Stimulated activated naive CD8-positive, alpha-beta T cell treated with anti-CD3 and anti-CD28 coated beads, Interleukin-15, amount 100 ng/mL, for 72 hours (primary cell): Measurements from ENCODE around the gene GRB10.
"Not testable (repeated sequence)": the region's sequence is repeated elsewhere in the genome, so short reads cannot be mapped to it uniquely, and the experiment has no call there.

ENCODE experiments used
- ATAC-seq: fragments of 150-1000 bp; cut with Tn5 transposase; 2 replicates; pipeline ENCODE4 v1.10.0; 2021; ENCODE audit warnings: mild to moderate bottlenecking, moderate library complexity
- DNase-seq, 2 donors: peaks; one replicate each; pipeline ENCODE4 v3.0.0; 2021 to 2022
- H3K27ac Mint-ChIP-seq, 2 donors: one replicate each; pipeline ENCODE4 v1.8.0; 2022; ENCODE audit warnings: mild to moderate bottlenecking in 2 of 2, mixed read lengths in 2 of 2, moderate library complexity in 2 of 2
- H3K27me3 Mint-ChIP-seq: one replicate; pipeline ENCODE4 v1.8.0; 2022; ENCODE audit warnings: mixed read lengths
- H3K4me1 Mint-ChIP-seq: one replicate; pipeline ENCODE4 v1.8.0; 2022; ENCODE audit warnings: mild to moderate bottlenecking, mixed read lengths
- H3K4me3 Mint-ChIP-seq, 2 donors: one replicate each; pipeline ENCODE4 v1.8.0; 2022; ENCODE audit warnings: mild to moderate bottlenecking in 2 of 2, mixed read lengths in 2 of 2, moderate library complexity in 1 of 2
- H3K9me3 Mint-ChIP-seq, 2 donors: one replicate each; pipeline ENCODE4 v1.8.0; 2022; ENCODE audit warnings: mixed read lengths in 2 of 2

GRB10 gene

GRCh38 chr7:50576388-50576787, 206.3 kb downstream of the GRB10 start:
- not testable (repeated sequence) for ATAC-seq, H3K27ac Mint-ChIP-seq, H3K4me3 Mint-ChIP-seq, DNase-seq, H3K4me1 Mint-ChIP-seq
- H3K27me3 Mint-ChIP-seq: peaks cover 22% of the 10 kb centered on the region
- H3K9me3 Mint-ChIP-seq: peaks cover 13 to 25% of the 10 kb centered on the region in 2 donors

GRCh38 chr7:50567715-50568261, 214.9 kb downstream of the GRB10 start:
- no peak overlapping the region for H3K4me3 Mint-ChIP-seq
- peaks cover 0 to 7% of the 10 kb centered on the region in 2 donors for H3K9me3 Mint-ChIP-seq
- H3K4me1 Mint-ChIP-seq: no peaks in the 10 kb centered on the region
- DNase-seq: no peak
- ATAC-seq: no peak
- peaks cover 25% of the 10 kb centered on the region for H3K27me3 Mint-ChIP-seq
- H3K27ac Mint-ChIP-seq: no peak overlapping the region

DNA sequence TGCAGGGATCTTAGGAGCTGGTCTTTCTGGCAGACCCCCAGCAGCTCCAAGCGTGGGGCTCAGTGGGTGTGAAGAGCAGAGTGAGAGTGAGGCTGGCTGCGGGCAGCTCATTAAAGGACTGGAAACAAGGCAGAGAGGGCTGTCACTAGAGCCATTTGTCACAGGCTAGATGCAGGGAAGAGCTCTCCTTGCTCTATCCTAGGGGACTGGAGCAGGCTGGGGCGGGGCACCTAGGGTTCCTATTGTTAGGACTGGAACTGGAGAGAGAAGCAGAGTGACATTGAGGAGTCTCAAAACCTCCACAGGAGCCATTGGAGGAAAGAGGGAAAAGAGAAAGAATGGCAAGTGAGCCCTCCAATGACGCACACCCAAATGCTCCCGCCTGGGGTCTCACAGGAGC, 216.7 kb downstream of the GRB10 start:
- ATAC-seq (no peak), DNase-seq (no peak)
- H3K4me3 Mint-ChIP-seq: no peak overlapping the region
- peaks cover 0 to 7% of the 10 kb centered on the region in 2 donors for H3K9me3 Mint-ChIP-seq
- H3K4me1 Mint-ChIP-seq: no peaks in the 10 kb centered on the region
- H3K27ac Mint-ChIP-seq: no peak overlapping the region
- H3K27me3 Mint-ChIP-seq: peaks cover 31% of the 10 kb centered on the region

GRCh38 chr7:50565559-50565916, 217.2 kb downstream of the GRB10 start:
- peaks cover 0 to 3% of the 10 kb centered on the region in 2 donors for H3K9me3 Mint-ChIP-seq
- H3K4me3 Mint-ChIP-seq: no peak overlapping the region
- ATAC-seq (no peak), DNase-seq (no peak)
- H3K4me1 Mint-ChIP-seq: no peaks in the 10 kb centered on the region
- H3K27me3 Mint-ChIP-seq: peaks cover 35% of the 10 kb centered on the region
- H3K27ac Mint-ChIP-seq: no peak overlapping the region

DNA sequence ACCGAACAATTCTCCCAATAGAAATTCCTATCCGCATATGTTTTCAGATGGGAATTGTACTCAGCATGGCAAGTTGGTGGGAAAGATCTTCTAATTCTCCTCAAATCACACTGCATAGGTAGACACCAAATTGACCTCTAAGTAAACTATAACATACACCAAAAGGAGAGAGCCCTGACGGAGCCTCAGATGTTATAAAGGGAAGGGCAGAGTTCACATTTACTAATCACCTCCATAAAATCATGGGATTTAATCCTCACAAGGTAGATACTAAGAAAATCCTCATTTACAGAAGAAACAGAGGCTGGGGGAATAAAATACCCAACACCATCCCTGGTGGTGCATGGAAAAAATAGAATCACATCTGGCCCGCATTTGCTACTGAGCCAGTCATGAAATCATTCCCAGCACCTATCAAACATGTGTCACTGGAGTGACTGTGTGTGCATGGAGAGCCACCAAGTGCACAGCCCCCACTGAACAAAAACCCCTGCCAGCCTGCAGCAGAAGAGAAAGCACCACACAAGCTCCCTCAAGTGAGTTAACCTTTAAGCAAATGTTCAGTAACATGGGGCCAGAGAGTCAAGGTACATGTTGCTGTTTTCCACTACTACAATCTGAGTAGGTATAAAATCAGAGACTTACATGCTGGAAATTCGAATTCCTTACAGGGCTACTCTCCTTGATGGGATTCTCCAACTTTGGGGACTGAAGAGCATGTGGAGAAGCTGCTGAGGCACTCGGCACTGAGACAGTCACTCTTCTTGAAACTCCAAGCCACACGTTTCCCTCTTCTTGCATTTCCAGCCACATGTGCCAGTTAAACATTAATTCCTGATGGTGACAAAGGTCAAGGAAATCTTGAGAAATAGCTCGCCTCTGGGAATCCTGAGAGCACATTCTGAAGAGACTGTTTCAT, 217.8 kb downstream of the GRB10 start, which contains the start of gene DDC:
Gene DDC (minus strand): TSS at position 766 of the 919 bp plus-strand sequence. CDS start 21,320 bp downstream, outside the sequence.
- Mint-ChIP-seq H3K27me3 (peaks cover 38% of the 10 kb centered on the region), H3K4me3 (no peak within 1 kb of the TSS), H3K4me1 (no peaks in the 10 kb centered on the region), H3K9me3 (no peaks in the 10 kb centered on the region), H3K27ac (no peak within 1 kb of the TSS)
- no peak for ATAC-seq
- no peak for DNase-seq

DNA sequence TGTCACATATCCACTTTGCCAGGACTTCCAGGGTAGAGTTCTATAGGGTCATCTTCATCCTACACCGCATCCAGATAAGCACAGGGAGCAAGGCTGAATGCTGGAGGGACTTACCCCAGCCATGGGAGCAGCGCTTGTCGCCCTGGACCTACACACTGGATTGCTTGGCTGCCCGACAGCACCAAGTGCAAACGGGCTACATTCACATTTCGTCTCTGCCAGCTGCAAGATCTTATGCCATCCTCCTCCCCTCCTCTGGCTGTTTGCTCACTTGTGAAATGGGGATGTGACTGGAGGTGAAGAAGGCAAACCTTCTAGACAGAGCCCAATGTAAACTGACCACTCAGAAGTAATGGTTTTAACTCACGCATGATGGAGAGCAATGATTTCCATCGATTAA, 218.5 kb downstream of the GRB10 start:
- DNase-seq: no peak
- Mint-ChIP-seq H3K4me3 (no peak overlapping the region), H3K4me1 (no peaks in the 10 kb centered on the region), H3K9me3 (no peaks in the 10 kb centered on the region), H3K27ac (no peak overlapping the region), H3K27me3 (peaks cover 41% of the 10 kb centered on the region)
- no peak for ATAC-seq

DNA sequence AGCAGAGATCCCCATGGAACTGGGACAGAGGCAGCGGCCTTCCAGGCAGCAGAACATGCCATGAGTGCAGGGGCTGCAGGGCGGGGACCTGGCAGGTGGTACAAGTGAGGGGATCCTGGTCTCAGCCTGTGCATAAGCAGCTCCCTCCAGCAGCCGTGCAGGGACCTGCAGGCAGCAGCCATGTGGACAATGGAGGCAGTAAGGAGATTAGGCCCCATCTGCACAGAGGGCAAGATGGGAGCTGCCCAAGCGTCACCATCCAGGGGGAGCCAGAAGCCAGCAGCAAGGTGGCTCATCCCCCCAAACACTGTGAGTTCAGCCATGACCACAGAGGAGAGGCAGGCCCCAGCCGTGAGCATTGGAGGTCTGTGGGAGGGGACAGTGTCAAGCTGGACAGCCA, 220.6 kb downstream of the GRB10 start:
- ATAC-seq: peak; percentile 26
- Mint-ChIP-seq H3K9me3 (no peaks in the 10 kb centered on the region), H3K4me3 (no peak overlapping the region), H3K4me1 (no peaks in the 10 kb centered on the region), H3K27me3 (peaks cover 62% of the 10 kb centered on the region), H3K27ac (no peak overlapping the region)
- DNase-seq: no peak

- peaks cover 69% of the 10 kb centered on the region for H3K27me3 Mint-ChIP-seq
- peak; percentile 13 for ATAC-seq
- no peak for DNase-seq
- H3K9me3 Mint-ChIP-seq: no peaks in the 10 kb centered on the region
- H3K4me3 Mint-ChIP-seq: no peak overlapping the region
- H3K27ac Mint-ChIP-seq: no peak overlapping the region
- H3K4me1 Mint-ChIP-seq: no peaks in the 10 kb centered on the region
These were observed 221.8 kb downstream of the GRB10 start for GRCh38 chr7:50560865-50561351.

- H3K9me3 Mint-ChIP-seq: no peaks in the 10 kb centered on the region
- no peak for DNase-seq
- peaks cover 65% of the 10 kb centered on the region for H3K27me3 Mint-ChIP-seq
These were observed 222.8 kb downstream of the GRB10 start for GRCh38 chr7:50559881-50560280.

DNA sequence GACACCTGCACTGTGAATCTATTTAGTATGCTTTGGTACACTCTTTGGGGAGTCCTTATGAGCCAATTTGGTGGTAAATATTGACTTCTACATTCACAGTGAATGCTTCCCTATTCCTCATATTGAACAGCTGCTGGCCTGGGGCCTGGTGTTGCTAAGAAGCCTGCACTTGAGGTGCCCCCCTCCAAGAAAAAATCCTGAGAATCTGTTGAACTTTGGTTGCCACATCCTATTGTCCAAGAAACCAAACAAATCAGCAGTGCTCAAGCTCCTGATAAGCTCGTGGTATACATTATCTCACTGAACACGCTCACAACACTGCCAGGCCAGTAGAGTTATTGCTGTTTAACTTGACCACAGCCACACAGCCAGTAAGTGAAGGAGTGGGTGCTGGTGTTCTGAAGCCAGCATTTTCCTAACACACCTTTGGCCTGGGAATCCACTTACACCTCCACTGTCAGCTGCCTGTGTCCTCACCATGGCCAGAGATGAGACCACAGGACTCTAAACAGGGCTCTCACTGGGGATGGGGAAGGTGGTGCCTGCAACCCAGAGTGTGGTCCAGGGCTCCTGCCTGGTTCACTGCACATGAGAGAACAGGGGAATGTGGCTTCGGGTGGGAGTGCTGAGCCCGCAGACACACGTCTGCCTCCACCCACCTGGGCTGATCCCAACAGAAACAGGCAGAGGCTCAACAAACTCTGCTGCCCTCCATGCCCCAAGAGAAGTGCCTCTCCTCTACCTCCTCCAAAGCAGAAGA, 224.2 kb downstream of the GRB10 start:
- H3K27ac Mint-ChIP-seq: no peak overlapping the region
- no peaks in the 10 kb centered on the region for H3K4me1 Mint-ChIP-seq
- H3K9me3 Mint-ChIP-seq: no peaks in the 10 kb centered on the region
- DNase-seq: no peak
- ATAC-seq: no peak
- peaks cover 62% of the 10 kb centered on the region for H3K27me3 Mint-ChIP-seq
- no peak overlapping the region for H3K4me3 Mint-ChIP-seq

More at GRCh38 chr7:50559881-50560280, 222.8 kb downstream of the GRB10 start:
- ATAC-seq: no peak
- Mint-ChIP-seq H3K27ac (no peak overlapping the region), H3K4me1 (no peaks in the 10 kb centered on the region), H3K4me3 (no peak overlapping the region)

DNA sequence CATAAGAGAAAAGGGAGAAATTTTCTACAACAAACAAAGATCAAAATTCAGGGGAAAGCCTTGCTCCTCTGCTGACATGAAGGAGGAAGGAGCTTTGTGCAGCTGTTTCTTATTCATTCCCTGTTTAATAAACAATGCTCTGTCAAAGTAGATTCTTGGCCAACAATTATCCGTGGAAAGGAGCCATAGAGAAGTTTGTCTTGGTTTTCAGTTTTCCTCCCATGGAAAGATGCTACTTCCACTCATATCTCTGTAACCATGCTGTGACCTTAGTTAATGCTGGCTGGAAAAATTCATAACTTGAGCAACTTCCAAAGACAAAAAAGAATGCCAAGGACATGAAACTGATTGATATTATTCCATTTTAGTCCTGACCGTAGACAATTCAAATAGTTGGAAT, 225.6 kb downstream of the GRB10 start:
- H3K4me3 Mint-ChIP-seq: no peak overlapping the region
- H3K9me3 Mint-ChIP-seq: no peaks in the 10 kb centered on the region
- H3K4me1 Mint-ChIP-seq: no peaks in the 10 kb centered on the region
- H3K27me3 Mint-ChIP-seq: peaks cover 59% of the 10 kb centered on the region
- ATAC-seq (no peak), DNase-seq (no peak)
- no peak overlapping the region for H3K27ac Mint-ChIP-seq

GRCh38 chr7:50556247-50556991, 226.3 kb downstream of the GRB10 start:
- Mint-ChIP-seq H3K4me3 (no peak overlapping the region), H3K27ac (no peak overlapping the region), H3K27me3 (peaks cover 56% of the 10 kb centered on the region), H3K4me1 (no peaks in the 10 kb centered on the region), H3K9me3 (no peaks in the 10 kb centered on the region)
- DNase-seq (no peak), ATAC-seq (no peak)

DNA sequence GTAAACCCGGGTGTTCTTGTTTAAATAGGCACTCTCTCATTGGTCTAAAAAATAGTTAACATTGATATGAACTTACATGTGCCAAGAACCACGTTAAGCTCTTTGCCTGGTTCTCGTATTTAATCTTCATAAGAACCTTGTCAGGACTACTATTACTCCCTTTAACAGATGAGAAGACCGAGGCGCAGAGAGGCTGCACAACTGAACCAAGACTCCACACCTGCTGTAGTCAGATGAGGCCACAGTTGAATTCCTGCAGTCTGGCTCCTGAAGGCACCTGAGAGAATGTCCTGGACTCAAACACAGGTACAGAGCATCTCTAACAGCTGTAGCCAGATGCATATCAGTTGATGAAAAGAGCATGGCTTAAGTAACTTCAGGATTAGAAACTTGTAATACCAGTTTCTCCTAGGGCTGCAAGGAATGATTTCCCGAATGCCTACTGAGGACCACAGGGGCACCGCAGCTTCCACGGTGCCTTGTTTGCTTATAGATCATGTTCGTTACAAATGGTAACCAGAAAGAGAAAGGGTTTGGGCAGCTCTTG, 227.0 kb downstream of the GRB10 start:
- Mint-ChIP-seq H3K27ac (no peak overlapping the region), H3K27me3 (peaks cover 53% of the 10 kb centered on the region), H3K4me3 (no peak overlapping the region), H3K4me1 (no peaks in the 10 kb centered on the region), H3K9me3 (no peaks in the 10 kb centered on the region)
- DNase-seq (no peak), ATAC-seq (no peak)

DNA sequence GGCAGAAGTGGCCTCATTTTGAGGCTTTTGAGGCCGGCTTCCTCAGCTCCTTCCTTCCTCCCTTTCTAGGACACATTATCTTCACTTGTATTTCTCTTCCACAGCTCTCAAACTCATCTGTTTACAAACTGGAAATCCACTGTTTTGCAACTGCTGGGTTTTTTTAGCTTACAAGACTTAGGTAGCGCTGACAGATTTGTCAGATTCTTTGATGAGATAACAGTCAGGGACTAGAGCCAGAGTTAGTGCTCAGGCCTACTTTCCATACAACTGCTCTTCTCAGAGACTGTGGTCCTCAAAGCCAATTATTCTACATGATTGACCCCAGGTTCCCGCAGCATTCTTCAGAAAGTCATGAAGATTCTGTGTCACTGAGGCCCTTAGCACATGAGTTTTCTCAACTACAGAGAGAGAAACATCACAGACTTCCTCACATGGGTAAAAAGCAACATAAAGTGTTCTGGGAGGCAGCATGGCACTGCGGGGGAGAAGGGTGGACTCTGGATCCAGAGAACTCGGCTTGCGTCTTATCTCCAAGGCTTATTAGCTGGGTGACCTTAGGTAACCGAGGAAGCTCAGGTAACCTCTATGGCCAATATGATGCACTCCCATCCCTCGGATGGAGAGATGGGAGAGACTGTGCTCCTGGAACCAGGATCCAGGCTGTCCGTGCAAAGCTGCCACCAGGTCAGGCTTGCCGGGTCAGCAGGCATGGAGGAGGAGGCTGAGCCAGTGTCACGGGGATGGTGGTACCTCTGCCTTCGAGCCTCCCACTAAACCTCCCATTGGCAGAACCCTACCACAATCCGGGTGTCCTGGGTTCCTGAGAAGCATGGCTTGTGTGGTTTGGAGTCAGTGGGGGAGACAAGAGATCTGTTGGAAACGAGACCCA, 228.0 kb downstream of the GRB10 start:
- ATAC-seq (no peak), DNase-seq (no peak)
- H3K9me3 Mint-ChIP-seq: no peaks in the 10 kb centered on the region
- peaks cover 50% of the 10 kb centered on the region for H3K27me3 Mint-ChIP-seq
- H3K4me1 Mint-ChIP-seq: no peaks in the 10 kb centered on the region
- no peak overlapping the region for H3K4me3 Mint-ChIP-seq
- no peak overlapping the region for H3K27ac Mint-ChIP-seq
